Natural killer cell treated with Interleukin-12 subunit alpha and Interleukin-12 subunit beta and Interleukin-15 and Interleukin-18, amount 100 ng/mL, for 72 hours (primary cell): ENCODE measurements around the gene GNG11. TPM values are rescaled to one million over a fixed set of nuclear protein-coding genes. Genes with fewer than 3 reads are reported as not detected.

Experiments
- ATAC-seq, 2 donors: fragments of 150-1000 bp; cut with Tn5 transposase in 1 of 2; sonication (Bioruptor Pico), chemical (Tn5 transposase) in 1 of 2; 2 replicates each; pipeline ENCODE4 v1.10.0; 2021
- DNase-seq: peaks from one replicate; pipeline ENCODE4 v3.0.0; 2022; ENCODE audit warnings: low spot score
- H3K27ac Mint-ChIP-seq, 2 donors: 1 replicate in 1 of 2; 2 replicates in 1 of 2; pipeline ENCODE4 v1.8.0; 2022; ENCODE audit warnings: mixed read lengths in 2 of 2, mild to moderate bottlenecking in 1 of 2, moderate library complexity in 1 of 2
- H3K27me3 Mint-ChIP-seq, 2 donors: 1 replicate in 1 of 2; 2 replicates in 1 of 2; pipeline ENCODE4 v1.8.0; 2022; ENCODE audit warnings: mixed read lengths in 2 of 2
- H3K36me3 Mint-ChIP-seq: one replicate; pipeline ENCODE4 v1.8.0; 2022; ENCODE audit warnings: mixed read lengths
- H3K4me1 Mint-ChIP-seq, 2 donors: 1 replicate in 1 of 2; 2 replicates in 1 of 2; pipeline ENCODE4 v1.8.0; 2022; ENCODE audit warnings: low read depth in 2 of 2, mixed read lengths in 2 of 2, mild to moderate bottlenecking in 1 of 2
- H3K4me3 Mint-ChIP-seq: one replicate; pipeline ENCODE4 v1.8.0; 2022; ENCODE audit warnings: mixed read lengths
- H3K9me3 Mint-ChIP-seq: 2 replicates; pipeline ENCODE4 v1.8.0; 2022; ENCODE audit warnings: mixed read lengths
- total RNA-seq, 2 donors: library from RNA; stranded (reverse); gene quantifications; one replicate each; pipeline ENCODE4 v1.2.3, GENCODE V29; 2022

The GNG11 gene
- total RNA-seq, 2 donors from 2014 or later, result not detected

GRCh38 chr7:93921186-93921585 lies 349 bp upstream of the GNG11 start:
- no peak for ATAC-seq
- H3K27ac Mint-ChIP-seq, result no peak overlapping the region
- no peaks in the 10 kb centered on the region for H3K4me1 Mint-ChIP-seq

GRCh38 chr7:93923296-93923695 lies 1.8 kb downstream of the GNG11 start:
- ATAC-seq (no peak), DNase-seq (no peak)
- Mint-ChIP-seq H3K27me3 (peaks cover 28 to 36% of the 10 kb centered on the region in 2 donors), H3K9me3 (no peaks in the 10 kb centered on the region), H3K4me3 (no peak overlapping the region), H3K4me1 (no peaks in the 10 kb centered on the region), H3K27ac (no peak overlapping the region), H3K36me3 (no peaks in the 10 kb centered on the region)

More at GRCh38 chr7:93921186-93921585, 349 bp upstream of the GNG11 start:
- Mint-ChIP-seq H3K36me3 (no peaks in the 10 kb centered on the region), H3K4me3 (no peak overlapping the region), H3K9me3 (no peaks in the 10 kb centered on the region), H3K27me3 (peaks cover 28 to 36% of the 10 kb centered on the region in 2 donors)
- no peak for DNase-seq

GRCh38 chr7:93923942-93924341 lies 2.4 kb downstream of the GNG11 start:
- no peak for DNase-seq
- no peak overlapping the region for H3K27ac Mint-ChIP-seq
- ATAC-seq, result no peak
- H3K4me1 Mint-ChIP-seq, result no peaks in the 10 kb centered on the region
- H3K4me3 Mint-ChIP-seq, result no peak overlapping the region
- peaks cover 29 to 38% of the 10 kb centered on the region in 2 donors for H3K27me3 Mint-ChIP-seq
- H3K9me3 Mint-ChIP-seq, result no peaks in the 10 kb centered on the region
- H3K36me3 Mint-ChIP-seq, result no peaks in the 10 kb centered on the region

GRCh38 chr7:93926800-93927199 lies 5.3 kb downstream of the GNG11 start:
- Mint-ChIP-seq H3K27ac (no peak overlapping the region), H3K9me3 (no peaks in the 10 kb centered on the region), H3K27me3 (peaks cover 31 to 47% of the 10 kb centered on the region in 2 donors), H3K4me3 (no peak overlapping the region), H3K4me1 (no peaks in the 10 kb centered on the region), H3K36me3 (no peaks in the 10 kb centered on the region)
- DNase-seq (no peak), ATAC-seq (no peak)

GRCh38 chr7:93927585-93927984 lies 6.0 kb downstream of the GNG11 start:
- ATAC-seq, result no peak
- no peaks in the 10 kb centered on the region for H3K9me3 Mint-ChIP-seq
- H3K27me3 Mint-ChIP-seq, result peaks cover 31 to 47% of the 10 kb centered on the region in 2 donors
- no peak overlapping the region for H3K4me3 Mint-ChIP-seq
- DNase-seq, result no peak
- H3K36me3 Mint-ChIP-seq, result no peaks in the 10 kb centered on the region
- H3K27ac Mint-ChIP-seq, result no peak overlapping the region
- H3K4me1 Mint-ChIP-seq, result no peaks in the 10 kb centered on the region

GRCh38 chr7:93931655-93932054 lies 10.1 kb downstream of the GNG11 start:
- no peak for ATAC-seq
- H3K9me3 Mint-ChIP-seq, result no peaks in the 10 kb centered on the region
- peaks cover 23 to 37% of the 10 kb centered on the region in 2 donors for H3K27me3 Mint-ChIP-seq
- no peak overlapping the region for H3K27ac Mint-ChIP-seq
- H3K4me1 Mint-ChIP-seq, result no peaks in the 10 kb centered on the region
- no peak for DNase-seq
- no peak overlapping the region for H3K4me3 Mint-ChIP-seq
- no peaks in the 10 kb centered on the region for H3K36me3 Mint-ChIP-seq

GRCh38 chr7:93933156-93933555 lies 11.6 kb downstream of the GNG11 start:
- Mint-ChIP-seq H3K27ac (no peak overlapping the region), H3K4me1 (no peaks in the 10 kb centered on the region), H3K9me3 (no peaks in the 10 kb centered on the region), H3K4me3 (no peak overlapping the region), H3K36me3 (no peaks in the 10 kb centered on the region), H3K27me3 (peaks cover 26 to 37% of the 10 kb centered on the region in 2 donors)
- ATAC-seq (no peak), DNase-seq (no peak)

- H3K9me3 Mint-ChIP-seq, result no peaks in the 10 kb centered on the region
- peaks cover 32 to 40% of the 10 kb centered on the region in 2 donors for H3K27me3 Mint-ChIP-seq
- ATAC-seq (no peak), DNase-seq (no peak)
- H3K27ac Mint-ChIP-seq, result no peak overlapping the region
- H3K4me1 Mint-ChIP-seq, result no peaks in the 10 kb centered on the region
- H3K36me3 Mint-ChIP-seq, result no peaks in the 10 kb centered on the region
- no peak overlapping the region for H3K4me3 Mint-ChIP-seq
These were observed 13.6 kb downstream of the GNG11 start for GRCh38 chr7:93935102-93935501.

GRCh38 chr7:93937818-93938217 lies 16.3 kb downstream of the GNG11 start:
- H3K27ac Mint-ChIP-seq, result no peak overlapping the region
- DNase-seq (no peak), ATAC-seq (no peak)
- H3K4me3 Mint-ChIP-seq, result no peak overlapping the region
- no peaks in the 10 kb centered on the region for H3K4me1 Mint-ChIP-seq
- H3K27me3 Mint-ChIP-seq, result peaks cover 35 to 37% of the 10 kb centered on the region in 2 donors
- H3K9me3 Mint-ChIP-seq, result no peaks in the 10 kb centered on the region
- no peaks in the 10 kb centered on the region for H3K36me3 Mint-ChIP-seq

- H3K9me3 Mint-ChIP-seq, result no peaks in the 10 kb centered on the region
- peaks cover 35 to 37% of the 10 kb centered on the region in 2 donors for H3K27me3 Mint-ChIP-seq
- DNase-seq (no peak), ATAC-seq (no peak)
- H3K4me1 Mint-ChIP-seq, result no peaks in the 10 kb centered on the region
- H3K4me3 Mint-ChIP-seq, result no peak overlapping the region
- H3K27ac Mint-ChIP-seq, result no peak overlapping the region
- H3K36me3 Mint-ChIP-seq, result no peaks in the 10 kb centered on the region
These were observed 16.8 kb downstream of the GNG11 start for GRCh38 chr7:93938293-93938692.

GRCh38 chr7:93941945-93942344 lies 20.4 kb downstream of the GNG11 start:
- Mint-ChIP-seq H3K4me1 (no peaks in the 10 kb centered on the region), H3K27ac (no peak overlapping the region), H3K27me3 (peaks cover 37 to 43% of the 10 kb centered on the region in 2 donors), H3K36me3 (no peaks in the 10 kb centered on the region), H3K9me3 (no peaks in the 10 kb centered on the region), H3K4me3 (no peak overlapping the region)
- ATAC-seq (no peak), DNase-seq (no peak)

GRCh38 chr7:93943816-93944540 lies 22.4 kb downstream of the GNG11 start:
- H3K4me1 Mint-ChIP-seq, result no peaks in the 10 kb centered on the region
- no peak overlapping the region for H3K27ac Mint-ChIP-seq
- DNase-seq (no peak), ATAC-seq (no peak)
- H3K36me3 Mint-ChIP-seq, result no peaks in the 10 kb centered on the region
- no peaks in the 10 kb centered on the region for H3K9me3 Mint-ChIP-seq
- no peak overlapping the region for H3K4me3 Mint-ChIP-seq
- peaks cover 24 to 25% of the 10 kb centered on the region in 2 donors for H3K27me3 Mint-ChIP-seq

- DNase-seq, result no peak
- Mint-ChIP-seq H3K27me3 (peaks cover 21 to 24% of the 10 kb centered on the region in 2 donors), H3K27ac (no peak overlapping the region)
These were observed 23.1 kb downstream of the GNG11 start for GRCh38 chr7:93944673-93945072.

GRCh38 chr7:93945083-93945482 lies 23.5 kb downstream of the GNG11 start:
- H3K4me3 Mint-ChIP-seq, result no peak overlapping the region
- no peak overlapping the region for H3K27ac Mint-ChIP-seq
- no peaks in the 10 kb centered on the region for H3K36me3 Mint-ChIP-seq
- no peak for ATAC-seq
- peaks cover 17 to 20% of the 10 kb centered on the region in 2 donors for H3K27me3 Mint-ChIP-seq
- H3K4me1 Mint-ChIP-seq, result no peaks in the 10 kb centered on the region
- H3K9me3 Mint-ChIP-seq, result no peaks in the 10 kb centered on the region
- no peak for DNase-seq

More at GRCh38 chr7:93944673-93945072, 23.1 kb downstream of the GNG11 start:
- H3K9me3 Mint-ChIP-seq, result no peaks in the 10 kb centered on the region
- no peak overlapping the region for H3K4me3 Mint-ChIP-seq
- no peaks in the 10 kb centered on the region for H3K4me1 Mint-ChIP-seq
- no peak for ATAC-seq
- no peaks in the 10 kb centered on the region for H3K36me3 Mint-ChIP-seq
